HCT116 (cell line): ENCODE results near the gene KLHDC4. TPM values are rescaled to one million over a fixed set of nuclear protein-coding genes. Genes with fewer than 3 reads are reported as not detected.

Source experiments
- ATAC-seq: fragments of 200-7000 bp; cut with Tn5 transposase; 2 replicates; pipeline ENCODE4 v1.9.1; 2020; ENCODE audit warnings: mild to moderate bottlenecking, moderate library complexity
- BruUV-seq: library from RNA; stranded (reverse); fragments of 400-500 nt; replicated peaks from 2 replicates; lab custom pipeline; 2021; lab: Mats Ljungman, UMichigan
- CTCF ChIA-PET: fragments of 300-600 bp; sonication (Branson Sonifier 250); formaldehyde crosslinking; loops from one replicate; lab custom pipeline; 2021; ENCODE audit warnings: antibody characterized with exemption; lab: Charles Lee
- POLR2A ChIA-PET: fragments of 300-600, 350-600 bp; sonication (Branson Sonifier 250); formaldehyde crosslinking; loops from one replicate; lab custom pipeline; 2021; ENCODE audit warnings: antibody characterized with exemption; lab: Charles Lee
- RAD21 ChIA-PET, 2 experiments: fragments of 300-600 bp; sonication (Branson Sonifier 250); formaldehyde crosslinking; loops; one replicate each; lab custom pipeline; 2023; ENCODE audit warnings: low total read pairs in 2 of 2; ENCODE audit not compliant: uncharacterized antibody in 2 of 2, unreplicated experiment in 2 of 2, low non-redundant PET in 1 of 2; lab: Charles Lee
- DNase-seq: peaks from one replicate; pipeline ENCODE4 v3.0.0-alpha.2; 2010; ENCODE audit warnings: low read depth, low spot score
- H2AFZ ChIP-seq: fragments of 200-600 bp; shearing (Covaris generic), sonication (generic); 2 replicates; pipeline ENCODE4 v1.6.1; 2017; ENCODE audit warnings: low read depth, mixed run types, mixed read lengths, antibody characterized with exemption, low read length; ENCODE audit not compliant: poor library complexity, severe bottlenecking
- H3K27ac ChIP-seq: 2 replicates; pipeline ENCODE4 v1.5.1; 2012; ENCODE audit warnings: low read depth, low read length
- H3K27me3 ChIP-seq: fragments of 200-600 bp; sonication (generic); 2 replicates; pipeline ENCODE4 v1.6.1; 2016; ENCODE audit warnings: mixed run types, low read length, mixed read lengths; ENCODE audit not compliant: insufficient read depth
- H3K36me3 ChIP-seq, 2 experiments: fragments of 200-500 bp in 1 of 2; fragments of 200-600 bp in 1 of 2; sonication (Bioruptor generic) in 1 of 2; sonication (generic) in 1 of 2; 2 replicates each; pipeline versions ENCODE4 v1.5.1 to v1.6.1; 2014 to 2016; ENCODE audit warnings: low read length in 2 of 2, inconsistent platforms in 1 of 2, mixed read lengths in 1 of 2, mixed run types in 1 of 2; ENCODE audit not compliant: insufficient read depth in 2 of 2, control insufficient read depth in 1 of 2
- H3K4me1 ChIP-seq, 2 experiments: fragments of 200-600 bp in 1 of 2; sonication (generic) in 1 of 2; 2 replicates each; pipeline versions ENCODE4 v1.5.1 to v1.6.1; 2012 to 2017; ENCODE audit warnings: low read length in 2 of 2, inconsistent platforms in 1 of 2, mild to moderate bottlenecking in 1 of 2, mixed read lengths in 1 of 2, mixed run types in 1 of 2, moderate library complexity in 1 of 2; ENCODE audit not compliant: insufficient read depth in 2 of 2, control insufficient read depth in 1 of 2
- H3K4me2 ChIP-seq: fragments of 200-600 bp; sonication (generic); 2 replicates; pipeline ENCODE4 v1.6.1; 2017; ENCODE audit warnings: mixed run types, low read length, mixed read lengths
- H3K4me3 ChIP-seq, 2 experiments: fragments of 200-600 bp in 1 of 2; sonication (generic) in 1 of 2; replicated peaks in 1 of 2; 2 replicates each; pipeline ENCODE4 v1.5.1; 2011 to 2016; ENCODE audit warnings: low read length in 2 of 2, control low read depth in 1 of 2, low read depth in 1 of 2, mild to moderate bottlenecking in 1 of 2, mixed read lengths in 1 of 2, mixed run types in 1 of 2
- H3K79me2 ChIP-seq: fragments of 200-600 bp; sonication (generic); 2 replicates; pipeline ENCODE4 v1.6.1; 2017; ENCODE audit warnings: mild to moderate bottlenecking, mixed run types, low read length, moderate library complexity, mixed read lengths; ENCODE audit not compliant: insufficient read depth
- H3K9ac ChIP-seq: fragments of 200-600 bp; sonication (generic); 2 replicates; pipeline ENCODE4 v1.6.1; 2016; ENCODE audit warnings: low read length, mixed read lengths
- H3K9me2 ChIP-seq: fragments of 200-600 bp; sonication (generic), shearing (Covaris generic); 2 replicates; pipeline ENCODE4 v1.6.1; 2017; ENCODE audit warnings: mixed run types, mild to moderate bottlenecking, moderate library complexity; ENCODE audit not compliant: insufficient read depth
- H3K9me3 ChIP-seq, 2 experiments: fragments of 200-500 bp in 1 of 2; fragments of 200-600 bp in 1 of 2; sonication (Bioruptor generic) in 1 of 2; sonication (generic) in 1 of 2; 2 replicates each; pipeline ENCODE4 v1.6.1; 2014 to 2017; ENCODE audit warnings: low read length in 2 of 2, mixed read lengths in 2 of 2, inconsistent platforms in 1 of 2, low read depth in 1 of 2, mild to moderate bottlenecking in 1 of 2, mixed run types in 1 of 2, moderate library complexity in 1 of 2; ENCODE audit not compliant: control insufficient read depth in 1 of 2, insufficient read depth in 1 of 2
- H4K20me1 ChIP-seq: fragments of 200-600 bp; sonication (generic), shearing (Covaris generic); 2 replicates; pipeline ENCODE4 v1.6.1; 2017; ENCODE audit warnings: mixed run types, mild to moderate bottlenecking, moderate library complexity; ENCODE audit not compliant: insufficient read depth
- ATF3 ChIP-seq: IDR thresholded peaks from 2 replicates; pipeline ENCODE4 v1.6.1; 2012
- POLR2AphosphoS5 ChIP-seq: IDR thresholded peaks from 2 replicates; pipeline ENCODE4 v1.6.1; 2011; ENCODE audit warnings: mild to moderate bottlenecking, low read depth, low read length, moderate library complexity
- REST ChIP-seq: IDR thresholded peaks from 2 replicates; pipeline ENCODE4 v1.6.1; 2012; ENCODE audit warnings: low read depth
- SP1 ChIP-seq: IDR thresholded peaks from 2 replicates; pipeline ENCODE4 v1.6.1; 2012; ENCODE audit warnings: low read depth
- TCF7L2 ChIP-seq: IDR thresholded peaks from 2 replicates; pipeline ENCODE4 v1.7.0; 2011; ENCODE audit warnings: borderline replicate concordance, inconsistent platforms; ENCODE audit not compliant: insufficient read depth, insufficient read length; ENCODE audit errors: extremely low read depth
- YY1 ChIP-seq: IDR thresholded peaks from 2 replicates; pipeline ENCODE4 v1.6.1; 2011; ENCODE audit warnings: low read length, low read depth, moderate library complexity, mild to moderate bottlenecking; ENCODE audit not compliant: insufficient replicate concordance; ENCODE audit errors: extremely low read depth
- ZFX ChIP-seq: fragments of 450-650 bp; IDR thresholded peaks from 2 replicates; pipeline ENCODE4 v1.6.1; 2017
- intact Hi-C: fragments of 100-400 bp; cut with micrococcal nuclease; formaldehyde crosslinking; loops from 2 replicates; pipeline ENCODE4 v1.10.0; 2022
- total RNA-seq: library from RNA; stranded (reverse); gene quantifications from one replicate; pipeline ENCODE4 v1.2.1, GENCODE V29; 2021; ENCODE audit not compliant: unreplicated experiment

The KLHDC4 gene
- total RNA-seq, 1 experiment from 2014 or later = 107 TPM

GRCh38 chr16:87806641-87807546, 41.1 kb upstream of the KLHDC4 start:
- Histone ChIP-seq H3K27ac (peak overlapping the region; percentile 71), H3K4me1 (peaks cover 21 to 23% of the 10 kb centered on the region in 2 experiments), H3K4me3 (peak overlapping the region; percentile 51 to 66), H2AFZ (peak overlapping the region; percentile 77), H3K36me3 (no peaks in the 10 kb centered on the region), H3K79me2 (no peaks in the 10 kb centered on the region), H4K20me1 (no peaks in the 10 kb centered on the region), H3K4me2 (peak overlapping the region; percentile 70), H3K9me2 (no peaks in the 10 kb centered on the region), H3K9me3 (no peaks in the 10 kb centered on the region), H3K9ac (peak overlapping the region; percentile 41), H3K27me3 (no peaks in the 10 kb centered on the region)
- ChIA-PET RAD21 (interaction anchor here (0.9 to 1.8 kb wide), 2 partner anchors 28 to 43 kb away, joined by 3 to 6 read pairs; no protein-coding TSS in a partner anchor), CTCF (interaction anchor here (0.9 to 2.8 kb wide), 6 partner anchors 9 to 64 kb away, joined by 3 to 17 read pairs (median 6); no protein-coding TSS in a partner anchor), POLR2A (interaction anchor here (0.6 to 3.0 kb wide), 24 partner anchors 9 to 236 kb away, joined by 3 to 19 read pairs (median 4); partner anchors contain the start of genes KLHDC4 and SLC7A5)
- ATAC-seq (peak; percentile 90), DNase-seq (peak; percentile 77)
- BruUV-seq = TSS peak; percentile 80
- TF ChIP-seq ZFX = peak; percentile 50; the same call in 1 of the 2 replicates
- no peak for TF ChIP-seq REST
- TF ChIP-seq POLR2AphosphoS5 = peak; percentile 74
- TF ChIP-seq YY1 = peak; percentile 82
- TF ChIP-seq ATF3 = no peak
- TF ChIP-seq TCF7L2 = peak; percentile 67
- TF ChIP-seq SP1 = no peak
- intact Hi-C loops = loop anchor here (2.0 kb wide), 2 partner anchors 28 to 44 kb away; no protein-coding TSS in a partner anchor
